Measurements from ENCODE around the gene CLDN2.
"Not testable (repeated sequence)": the region's sequence is repeated elsewhere in the genome, so short reads cannot be mapped to it uniquely, and the experiment has no call there.

Gene CLDN2

DNA sequence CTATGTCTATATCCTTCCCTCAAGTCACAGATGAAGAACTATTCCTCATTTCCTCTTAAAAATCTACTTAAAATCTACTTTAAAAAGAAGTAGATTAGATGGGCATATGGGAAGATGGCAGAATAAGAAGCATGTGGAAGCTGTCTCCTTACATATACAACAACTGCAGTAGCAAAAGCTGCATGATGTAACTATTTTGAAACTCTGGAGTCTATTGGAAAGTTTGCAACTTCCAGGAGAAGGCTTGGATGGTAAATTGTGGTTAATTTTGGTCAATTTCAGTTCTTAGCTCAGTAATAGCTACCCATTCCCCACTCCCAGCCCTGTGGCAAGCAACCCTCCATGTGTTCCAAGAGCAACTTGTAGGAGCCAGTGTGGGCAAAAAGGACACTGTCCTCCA lies 42.9 kb downstream of the CLDN2 start:
- no peak for DNase-seq (ENCODE audit: low spot score)

DNA sequence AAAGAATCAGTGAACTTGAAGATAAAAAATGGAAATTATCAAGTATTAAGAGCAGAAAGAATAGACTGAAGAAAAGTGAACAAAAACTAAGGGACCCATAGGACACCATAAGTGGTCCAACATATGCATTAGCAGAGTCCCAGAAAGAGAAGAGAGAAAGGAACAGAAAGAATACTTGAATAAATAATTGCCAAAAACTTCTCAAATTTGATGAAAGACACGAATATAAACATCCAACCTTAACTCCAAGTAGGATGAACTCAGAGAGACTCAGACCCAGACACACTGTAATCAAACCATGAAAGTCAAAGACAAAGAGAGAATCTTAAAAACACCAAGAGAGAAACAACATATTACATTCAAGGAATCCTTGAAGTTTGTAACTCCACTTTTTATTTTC lies 44.1 kb downstream of the CLDN2 start:
- no peak for DNase-seq (ENCODE audit: low spot score)

DNA sequence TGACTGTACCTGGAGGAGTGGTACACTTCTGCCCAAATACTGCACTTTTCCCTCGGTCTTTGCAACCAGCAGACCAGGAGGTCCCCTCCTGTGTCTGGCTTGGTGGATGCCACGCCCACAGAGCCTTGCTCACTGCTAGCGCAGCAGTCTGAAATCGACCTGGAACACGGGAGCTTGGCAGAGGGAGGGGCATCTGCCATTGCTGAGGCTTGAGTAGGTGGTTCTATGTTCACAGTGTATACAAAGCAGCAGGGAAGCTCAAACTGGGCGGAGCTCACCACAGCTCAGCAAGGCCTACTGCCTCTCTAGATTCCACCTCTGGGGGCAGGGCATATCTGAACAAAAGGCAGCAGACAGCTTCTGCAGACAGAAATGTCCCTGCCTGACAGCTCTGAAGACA lies 46.3 kb downstream of the CLDN2 start:
- DNase-seq (ENCODE audit: low spot score), result not testable (repeated sequence)

DNA sequence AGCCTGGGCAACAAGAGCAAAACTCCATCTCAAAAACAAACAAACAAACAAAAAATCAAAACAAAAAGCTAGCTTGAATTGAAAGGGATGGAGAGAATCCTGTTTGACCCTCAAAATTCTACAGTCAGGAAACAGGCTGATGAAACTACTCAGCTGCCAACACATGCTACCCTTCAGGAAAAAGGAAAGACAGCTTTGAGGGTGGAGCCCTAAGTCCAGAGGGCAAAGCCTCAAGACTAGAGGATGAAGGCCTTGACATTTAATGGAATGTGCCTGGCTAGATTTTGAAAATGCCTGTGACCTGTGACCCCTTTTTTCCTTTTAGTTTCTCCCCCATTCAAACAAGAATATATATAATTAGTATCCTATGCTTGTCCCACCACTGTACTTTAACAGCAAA lies 52.7 kb downstream of the CLDN2 start:
- no peak for DNase-seq (ENCODE audit: low spot score)

DNA sequence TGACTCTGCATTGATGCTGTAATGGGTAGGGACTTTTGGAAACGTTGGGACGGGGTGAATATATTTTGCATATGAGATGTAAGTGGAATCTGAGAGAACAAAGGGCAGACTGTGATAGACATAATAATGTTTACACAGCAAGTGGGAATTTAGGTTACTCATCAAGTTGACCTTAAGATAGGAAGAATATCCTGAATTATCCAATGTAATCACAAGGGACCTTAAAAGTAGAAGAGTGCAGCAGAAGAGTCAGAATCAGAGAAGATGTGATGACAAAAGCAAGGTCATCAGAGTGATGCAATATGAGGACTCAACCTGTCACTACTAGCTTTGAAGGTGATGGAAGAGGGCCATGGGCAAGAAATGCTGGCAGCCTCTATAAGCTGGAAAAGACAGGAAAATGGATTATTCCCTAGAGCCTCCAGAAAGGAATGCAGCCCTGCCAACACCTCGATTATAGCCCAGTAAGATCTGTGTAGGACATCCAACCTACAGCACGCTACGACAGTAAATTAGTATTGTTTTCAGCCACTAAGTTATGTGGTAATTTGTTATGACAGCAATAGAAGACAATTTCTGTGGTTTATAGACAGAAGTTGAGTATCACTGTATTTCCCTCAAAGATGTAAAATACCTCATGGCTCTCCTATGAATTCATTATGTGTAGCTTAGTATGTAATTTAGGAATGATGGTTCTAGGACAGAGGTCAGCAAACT lies 53.4 kb downstream of the CLDN2 start:
- no peak for DNase-seq (ENCODE audit: low spot score)

DNA sequence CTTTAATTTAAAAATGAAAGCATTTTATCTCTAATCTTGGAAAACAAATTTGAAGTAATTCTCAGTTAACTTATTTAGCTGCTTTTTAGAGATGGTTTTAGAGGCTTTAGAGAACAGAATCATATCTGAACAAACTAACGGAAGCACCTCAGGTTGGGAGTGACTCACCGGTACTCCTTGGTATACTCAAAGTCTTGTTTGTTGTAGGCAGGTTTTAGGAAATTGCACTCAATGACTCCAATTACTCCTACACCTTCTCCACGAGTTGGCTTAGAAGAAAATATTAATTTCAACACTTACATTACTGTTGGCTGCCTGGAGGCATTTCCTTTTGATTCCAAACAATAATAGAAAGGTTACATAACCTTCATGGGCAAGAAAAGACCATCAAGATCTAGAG lies 56.2 kb downstream of the CLDN2 start:
- no peak for DNase-seq (ENCODE audit: low spot score)

All from CD4-positive, alpha-beta T cell treated with Interleukin-6 at 100 ng/mL for 8 hours (primary cell).